ENCODE results near the gene EIF1AD. TPM values are rescaled to one million over a fixed set of nuclear protein-coding genes. Genes with fewer than 3 reads are reported as not detected.

The EIF1AD gene
- total and polyA plus RNA-seq, 2 of the 8 experiments (the other 6 are each of a cell fraction or from before 2014, with no cell fraction given) = 32.6 to 39.9 TPM

DNA sequence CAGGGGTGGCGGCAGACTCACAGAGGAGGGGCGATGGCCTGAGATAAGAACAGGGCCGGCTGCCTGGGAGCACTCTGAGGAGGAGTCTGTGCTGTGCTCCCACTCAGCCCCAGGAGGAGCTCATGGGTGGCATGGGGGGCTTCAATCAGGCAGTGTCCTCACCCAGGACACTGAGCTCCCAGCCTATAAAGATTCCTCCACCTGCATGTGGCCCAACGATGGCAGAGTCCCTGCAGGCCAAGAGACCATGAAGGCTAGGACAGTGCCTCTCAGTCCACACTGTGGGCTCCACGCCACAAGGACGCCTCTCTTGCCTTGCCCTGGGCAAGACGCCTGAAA, 11.8 kb upstream of the EIF1AD start:
- Histone ChIP-seq H3K9ac (replicated peaks in 1 of 4; ENCODE audit: extremely low read depth in 1 of 4, low read depth in 3 of 4, low read length in 3 of 4) (no peak overlapping the region), H4K8ac (ENCODE audit: extremely low read depth, insufficient read depth, low read length) (no peak overlapping the region), H3K4me3 (ENCODE audit: extremely low read depth in 1 of 4, insufficient read depth in 2 of 4, low read depth in 3 of 4, low read length in 4 of 4) (no peak overlapping the region), H3K27ac (ENCODE audit: low read depth, low read length) (no peak overlapping the region), H4K20me1 (replicated peaks in 1 of 2; ENCODE audit: control insufficient read depth in 1 of 2, insufficient read depth in 2 of 2, low read length in 2 of 2) (no peaks in the 10 kb centered on the region), H2BK12ac (ENCODE audit: low read depth, low read length) (no peak overlapping the region), H3K4me2 (ENCODE audit: insufficient read depth in 1 of 2, low read depth in 2 of 2, low read length in 2 of 2) (no peak overlapping the region), H2BK15ac (ENCODE audit: low read length) (no peak overlapping the region), H2BK120ac (replicated peaks; ENCODE audit: low read depth, low read length) (no peak overlapping the region), H3K36me3 (ENCODE audit: control insufficient read depth in 2 of 4, insufficient read depth in 4 of 4, low read length in 3 of 4) (no peaks in the 10 kb centered on the region), H3K23me2 (ENCODE audit: low read depth, low read length) (peaks cover 2% of the 10 kb centered on the region; the same call in 1 of the 2 replicates), H4K91ac (replicated peaks; ENCODE audit: insufficient read length, low read length) (no peak overlapping the region), H3K14ac (ENCODE audit: insufficient read length) (no peak overlapping the region), H3K56ac (replicated peaks; ENCODE audit: insufficient read length, low read depth, low read length) (no peak overlapping the region), H3K79me1 (ENCODE audit: low read depth, low read length) (no peaks in the 10 kb centered on the region), H2AFZ (ENCODE audit: low read length) (no peak overlapping the region), H3K9me3 (ENCODE audit: insufficient read depth in 2 of 2, low read depth in 1 of 2, low read length in 1 of 2) (no peaks in the 10 kb centered on the region), H3K27me3 (replicated peaks in 1 of 4; ENCODE audit: control insufficient read depth in 3 of 4, extremely low read depth in 1 of 4, insufficient read depth in 3 of 4, low read length in 3 of 4) (peaks cover 6 to 26% (median 24%) of the 10 kb centered on the region in 4 experiments), H3K4ac (replicated peaks; ENCODE audit: insufficient read length, low read depth, low read length) (no peak overlapping the region), H3K4me1 (replicated peaks in 1 of 4; ENCODE audit: control insufficient read depth in 3 of 4, insufficient read depth in 4 of 4, low read length in 3 of 4) (peaks cover 0 to 8% (median 5%) of the 10 kb centered on the region in 4 experiments; a peak in 5 of 7 replicates), H3K79me2 (ENCODE audit: control insufficient read depth in 1 of 2, insufficient read depth in 2 of 2, low read length in 2 of 2) (no peaks in the 10 kb centered on the region), H3K18ac (ENCODE audit: extremely low read depth, low read length) (no peak overlapping the region), H2BK20ac (ENCODE audit: low read length) (no peak overlapping the region), H2BK5ac (ENCODE audit: low read depth, low read length) (no peak overlapping the region), H4K5ac (ENCODE audit: insufficient read length, low read depth, low read length) (no peak overlapping the region), H2AK5ac (ENCODE audit: low read depth, low read length) (no peak overlapping the region), H3K23ac (ENCODE audit: insufficient read length) (no peak overlapping the region)
- ChIA-PET POLR2A (ENCODE audit: partially characterized antibody) (interaction anchor here (1.3 to 3.5 kb wide), 3 partner anchors 8 to 32 kb away, joined by 4 to 15 read pairs (median 5); partner anchors contain the start of genes BANF1 and EIF1AD), CTCF (ENCODE audit: partially characterized antibody) (interaction anchor here (0.8 to 6.4 kb wide), 7 partner anchors 9 to 130 kb away, joined by 3 to 35 read pairs (median 3); no protein-coding TSS in a partner anchor)
- TF ChIP-seq CREB1 (IDR thresholded peaks at IDR 0.05) (no peak), RBBP5 (IDR thresholded peaks at IDR 0.05; ENCODE audit: borderline replicate concordance, low read depth, low read length) (no peak)
- 84% methylated on average over 7 of the region's 7 CpGs; no CpG with 5 or more reads in 1 of the 2 experiments for WGBS, 2 experiments (ENCODE audit: extremely low coverage in 1 of 2, insufficient coverage in 1 of 2, insufficient read length in 1 of 2, insufficient replicate concordance in 2 of 2, low coverage in 1 of 2, low lambda C conversion rate in 2 of 2, missing lambda C conversion rate in 1 of 2)
- FAIRE-seq (no peak), DNase-seq (ENCODE audit: low read depth in 1 of 2, low spot score in 2 of 2) (no peak)

Data from H1 (cell line).